ENCODE measurements around the gene LRRC4C.

Gene LRRC4C

GRCh38 chr11:40841231-40841630 is 618.2 kb downstream of the LRRC4C start:
- no peak for DNase-seq

GRCh38 chr11:40838181-40838683 is 621.2 kb downstream of the LRRC4C start:
- no peak for DNase-seq

- DNase-seq = no peak
These were observed 632.3 kb downstream of the LRRC4C start for GRCh38 chr11:40827116-40827515.

- DNase-seq = no peak
These were observed 632.9 kb downstream of the LRRC4C start for GRCh38 chr11:40826601-40827000.

- no peak for DNase-seq
These were observed 634.1 kb downstream of the LRRC4C start for GRCh38 chr11:40825201-40825834.

- DNase-seq = no peak
These were observed 640.2 kb downstream of the LRRC4C start for GRCh38 chr11:40819230-40819629.

GRCh38 chr11:40816976-40817375 is 642.5 kb downstream of the LRRC4C start:
- DNase-seq = no peak

GRCh38 chr11:40797981-40798380 is 661.5 kb downstream of the LRRC4C start:
- no peak for DNase-seq

GRCh38 chr11:40787224-40787623 is 672.2 kb downstream of the LRRC4C start:
- DNase-seq = no peak

- no peak for DNase-seq
These were observed 696.4 kb downstream of the LRRC4C start for GRCh38 chr11:40763046-40763445.

- no peak for DNase-seq
These were observed 700.1 kb downstream of the LRRC4C start for GRCh38 chr11:40759341-40759740.

- no peak for DNase-seq
These were observed 705.2 kb downstream of the LRRC4C start for GRCh38 chr11:40754297-40754696.

- DNase-seq = no peak
These were observed 713.2 kb downstream of the LRRC4C start for GRCh38 chr11:40746282-40746681.

- no peak for DNase-seq
These were observed 727.3 kb downstream of the LRRC4C start for GRCh38 chr11:40732132-40732531.

GRCh38 chr11:40722179-40722795 is 737.2 kb downstream of the LRRC4C start:
- no peak for DNase-seq

GRCh38 chr11:40716344-40717130 is 742.9 kb downstream of the LRRC4C start:
- DNase-seq = no peak

- no peak for DNase-seq
These were observed 746.4 kb downstream of the LRRC4C start for GRCh38 chr11:40713083-40713482.

GRCh38 chr11:40701027-40701426 is 758.4 kb downstream of the LRRC4C start:
- DNase-seq = no peak

- no peak for DNase-seq
These were observed 769.6 kb downstream of the LRRC4C start for GRCh38 chr11:40689823-40690222.

- DNase-seq = no peak
These were observed 771.1 kb downstream of the LRRC4C start for GRCh38 chr11:40688369-40688768.

- DNase-seq = no peak
These were observed 772.7 kb downstream of the LRRC4C start for GRCh38 chr11:40686765-40687164.

- no peak for DNase-seq
These were observed 776.4 kb downstream of the LRRC4C start for GRCh38 chr11:40683010-40683409.

GRCh38 chr11:40679276-40679675 is 780.2 kb downstream of the LRRC4C start:
- no peak for DNase-seq

GRCh38 chr11:40647295-40647694 is 812.2 kb downstream of the LRRC4C start:
- DNase-seq = no peak
